DOHH2 (cell line): ENCODE results near the gene PRPF39.
"Not testable (repeated sequence)": the region's sequence is repeated elsewhere in the genome, so short reads cannot be mapped to it uniquely, and the experiment has no call there.

Source experiments
- H3F3A ChIP-seq: fragments of 200-600 bp; sonication (generic), shearing (Covaris generic); 2 replicates; pipeline ENCODE4 v1.6.0; 2016; ENCODE audit warnings: antibody characterized with exemption, mild to moderate bottlenecking; ENCODE audit not compliant: control insufficient read depth, insufficient read depth
- H3K27ac ChIP-seq: fragments of 200-600 bp; sonication (generic); 2 replicates; pipeline ENCODE4 v1.5.1; 2014; ENCODE audit warnings: low read depth, mild to moderate bottlenecking, low read length, moderate library complexity
- H3K27me3 ChIP-seq: fragments of 200-600 bp; sonication (generic); 2 replicates; pipeline ENCODE4 v1.6.1; 2014; ENCODE audit warnings: mild to moderate bottlenecking, low read length, mixed read lengths; ENCODE audit not compliant: control insufficient read depth
- H3K36me3 ChIP-seq: fragments of 200-600 bp; sonication (generic); 2 replicates; pipeline ENCODE4 v1.6.1; 2014; ENCODE audit warnings: mild to moderate bottlenecking, low read length, moderate library complexity, mixed read lengths; ENCODE audit not compliant: control insufficient read depth
- H3K4me1 ChIP-seq: fragments of 200-600 bp; sonication (generic); 2 replicates; pipeline ENCODE4 v1.6.1; 2014; ENCODE audit warnings: mild to moderate bottlenecking, low read length, mixed read lengths; ENCODE audit not compliant: control insufficient read depth
- H3K4me2 ChIP-seq: fragments of 200-600 bp; sonication (generic); 2 replicates; pipeline ENCODE4 v1.6.0; 2014; ENCODE audit warnings: mild to moderate bottlenecking, low read length, moderate library complexity
- H3K4me3 ChIP-seq: fragments of 200-600 bp; sonication (generic); 2 replicates; pipeline ENCODE4 v1.5.1; 2014; ENCODE audit warnings: mild to moderate bottlenecking, low read length, mixed read lengths
- H3K79me2 ChIP-seq: fragments of 200-600 bp; sonication (generic); 2 replicates; pipeline ENCODE4 v1.6.1; 2014; ENCODE audit warnings: mild to moderate bottlenecking, low read length, mixed read lengths; ENCODE audit not compliant: control insufficient read depth
- H3K9me2 ChIP-seq: fragments of 200-600 bp; sonication (generic); replicated peaks from 2 replicates; pipeline ENCODE4 v1.6.1; 2014; ENCODE audit warnings: mild to moderate bottlenecking, low read length, mixed read lengths; ENCODE audit not compliant: control insufficient read depth
- H3K9me3 ChIP-seq: fragments of 200-600 bp; sonication (generic); 2 replicates; pipeline ENCODE4 v1.6.1; 2014; ENCODE audit warnings: antibody characterized with exemption, low read length, mixed read lengths; ENCODE audit not compliant: control insufficient read depth, insufficient read depth
- H4K20me1 ChIP-seq: fragments of 200-600 bp; sonication (generic); 2 replicates; pipeline ENCODE4 v1.6.0; 2014; ENCODE audit warnings: low read depth, mild to moderate bottlenecking, antibody characterized with exemption, low read length, moderate library complexity; ENCODE audit not compliant: control insufficient read depth, insufficient read depth
- EZH2phosphoT487 ChIP-seq: fragments of 200-600 bp; sonication (generic); IDR thresholded peaks from 2 replicates; pipeline ENCODE4 v1.6.1; 2017; ENCODE audit warnings: borderline replicate concordance, mild to moderate bottlenecking, antibody characterized with exemption, low read length, moderate library complexity, mixed read lengths
- TF ChIP-seq, protein P1 (sequence below): fragments of 200-600 bp; sonication (generic); IDR thresholded peaks from one replicate; pipeline ENCODE4 v1.5.1; 2014; ENCODE audit warnings: antibody characterized with exemption, mild to moderate bottlenecking, low read depth, low read length; ENCODE audit not compliant: poor library complexity, severe bottlenecking

PRPF39 gene

DNA sequence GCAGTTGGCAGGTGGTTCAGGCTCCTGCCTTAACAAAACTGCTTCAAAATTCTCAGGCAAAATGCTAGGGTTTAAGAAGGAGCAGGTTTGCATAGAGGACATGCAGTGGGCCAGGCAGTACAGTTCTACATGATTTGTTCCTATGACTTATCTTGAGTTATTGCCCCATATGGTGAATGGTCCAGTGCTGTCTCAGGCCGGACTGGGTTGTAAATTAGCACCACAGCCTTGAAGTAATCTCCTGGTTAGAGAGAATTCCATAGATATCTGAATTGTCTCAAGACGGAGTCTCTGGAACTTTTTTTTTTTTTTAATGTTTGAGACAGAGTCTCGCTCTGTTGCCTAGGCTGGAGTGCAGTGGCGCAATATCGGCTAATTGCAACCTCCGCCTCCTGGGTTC is 11.8 kb upstream of the PRPF39 start:
- TF ChIP-seq, protein P1, sequence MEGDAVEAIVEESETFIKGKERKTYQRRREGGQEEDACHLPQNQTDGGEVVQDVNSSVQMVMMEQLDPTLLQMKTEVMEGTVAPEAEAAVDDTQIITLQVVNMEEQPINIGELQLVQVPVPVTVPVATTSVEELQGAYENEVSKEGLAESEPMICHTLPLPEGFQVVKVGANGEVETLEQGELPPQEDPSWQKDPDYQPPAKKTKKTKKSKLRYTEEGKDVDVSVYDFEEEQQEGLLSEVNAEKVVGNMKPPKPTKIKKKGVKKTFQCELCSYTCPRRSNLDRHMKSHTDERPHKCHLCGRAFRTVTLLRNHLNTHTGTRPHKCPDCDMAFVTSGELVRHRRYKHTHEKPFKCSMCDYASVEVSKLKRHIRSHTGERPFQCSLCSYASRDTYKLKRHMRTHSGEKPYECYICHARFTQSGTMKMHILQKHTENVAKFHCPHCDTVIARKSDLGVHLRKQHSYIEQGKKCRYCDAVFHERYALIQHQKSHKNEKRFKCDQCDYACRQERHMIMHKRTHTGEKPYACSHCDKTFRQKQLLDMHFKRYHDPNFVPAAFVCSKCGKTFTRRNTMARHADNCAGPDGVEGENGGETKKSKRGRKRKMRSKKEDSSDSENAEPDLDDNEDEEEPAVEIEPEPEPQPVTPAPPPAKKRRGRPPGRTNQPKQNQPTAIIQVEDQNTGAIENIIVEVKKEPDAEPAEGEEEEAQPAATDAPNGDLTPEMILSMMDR: no peak
- TF ChIP-seq EZH2phosphoT487: no peak
- H4K20me1 ChIP-seq: no peaks in the 10 kb centered on the region

DNA sequence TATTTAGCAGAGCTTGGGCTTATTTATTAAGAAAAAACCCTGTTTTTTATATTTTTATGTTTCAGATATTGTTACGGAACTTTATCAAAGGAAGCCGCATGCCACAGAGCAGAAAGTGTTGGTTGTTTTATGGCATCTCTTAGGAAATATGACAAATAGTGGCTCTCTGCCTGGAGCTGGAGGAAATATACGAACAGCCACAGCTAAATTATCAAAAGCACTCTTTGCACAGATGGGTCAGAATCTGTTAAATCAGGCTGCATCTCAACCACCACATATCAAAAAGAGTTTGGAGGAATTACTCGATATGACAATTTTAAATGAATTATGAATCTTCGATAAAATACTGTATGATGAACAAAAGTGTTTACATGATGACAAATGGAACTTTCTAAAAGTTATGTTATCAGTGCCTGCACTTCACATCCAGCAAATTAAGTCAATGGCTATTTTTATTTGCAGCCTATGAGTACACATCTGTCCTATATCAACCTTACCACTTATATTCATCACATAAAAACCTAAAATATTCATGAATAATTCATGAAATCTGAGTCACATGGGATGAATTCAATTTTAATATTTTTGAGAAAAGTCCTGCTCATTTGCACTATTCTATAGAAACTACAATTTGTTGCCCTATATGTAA is 10.6 kb upstream of the PRPF39 start:
- Histone ChIP-seq H3K27me3 (no peaks in the 10 kb centered on the region), H3K4me3 (no peak overlapping the region), H4K20me1 (no peaks in the 10 kb centered on the region), H3K9me2 (no peaks in the 10 kb centered on the region), H3K9me3 (no peaks in the 10 kb centered on the region), H3K79me2 (no peaks in the 10 kb centered on the region), H3F3A (no peaks in the 10 kb centered on the region), H3K4me1 (no peaks in the 10 kb centered on the region), H3K4me2 (no peak overlapping the region), H3K27ac (no peak overlapping the region), H3K36me3 (peaks cover 5% of the 10 kb centered on the region; the same call in 1 of the 2 replicates)
- TF ChIP-seq, protein P1: no peak
- TF ChIP-seq EZH2phosphoT487: no peak

More for the DNA sequence above, 11.8 kb upstream of the PRPF39 start:
- H3K79me2 ChIP-seq: no peaks in the 10 kb centered on the region
- H3K27ac ChIP-seq: no peak overlapping the region
- no peak overlapping the region for H3K4me3 ChIP-seq
- H3F3A ChIP-seq: no peaks in the 10 kb centered on the region
- H3K36me3 ChIP-seq: peaks cover 5% of the 10 kb centered on the region; the same call in 1 of the 2 replicates
- no peaks in the 10 kb centered on the region for H3K27me3 ChIP-seq
- no peaks in the 10 kb centered on the region for H3K4me1 ChIP-seq
- H3K9me2 ChIP-seq: no peaks in the 10 kb centered on the region
- no peak overlapping the region for H3K4me2 ChIP-seq
- H3K9me3 ChIP-seq: no peaks in the 10 kb centered on the region

DNA sequence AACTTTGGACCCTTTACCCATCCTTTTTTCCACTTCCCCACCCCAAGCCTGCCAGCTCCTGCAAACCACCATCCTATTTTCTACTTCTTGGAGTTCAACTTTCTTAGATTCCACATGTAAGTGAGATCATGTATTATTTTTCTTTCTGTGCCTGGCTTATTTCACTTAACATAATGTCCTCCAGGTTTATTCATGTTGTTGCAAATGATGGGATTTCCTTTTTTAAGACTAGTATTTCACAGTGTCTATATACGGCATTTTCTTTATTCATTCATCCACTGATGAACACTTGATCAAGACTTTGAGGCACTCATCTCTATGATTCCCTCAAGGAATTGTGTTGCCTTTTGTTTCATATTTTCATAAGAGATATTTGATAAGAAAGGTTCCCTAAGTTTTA is 5.6 kb upstream of the PRPF39 start:
- Histone ChIP-seq H4K20me1 (no peaks in the 10 kb centered on the region), H3K9me3 (no peaks in the 10 kb centered on the region), H3K4me2 (no peak overlapping the region), H3K27ac (no peak overlapping the region), H3K4me1 (peaks cover 3% of the 10 kb centered on the region), H3K27me3 (no peaks in the 10 kb centered on the region), H3K4me3 (no peak overlapping the region), H3K36me3 (peaks cover 4% of the 10 kb centered on the region; the same call in 1 of the 2 replicates), H3K79me2 (no peaks in the 10 kb centered on the region), H3F3A (no peaks in the 10 kb centered on the region), H3K9me2 (no peaks in the 10 kb centered on the region)
- TF ChIP-seq EZH2phosphoT487: no peak
- TF ChIP-seq, protein P1: no peak

DNA sequence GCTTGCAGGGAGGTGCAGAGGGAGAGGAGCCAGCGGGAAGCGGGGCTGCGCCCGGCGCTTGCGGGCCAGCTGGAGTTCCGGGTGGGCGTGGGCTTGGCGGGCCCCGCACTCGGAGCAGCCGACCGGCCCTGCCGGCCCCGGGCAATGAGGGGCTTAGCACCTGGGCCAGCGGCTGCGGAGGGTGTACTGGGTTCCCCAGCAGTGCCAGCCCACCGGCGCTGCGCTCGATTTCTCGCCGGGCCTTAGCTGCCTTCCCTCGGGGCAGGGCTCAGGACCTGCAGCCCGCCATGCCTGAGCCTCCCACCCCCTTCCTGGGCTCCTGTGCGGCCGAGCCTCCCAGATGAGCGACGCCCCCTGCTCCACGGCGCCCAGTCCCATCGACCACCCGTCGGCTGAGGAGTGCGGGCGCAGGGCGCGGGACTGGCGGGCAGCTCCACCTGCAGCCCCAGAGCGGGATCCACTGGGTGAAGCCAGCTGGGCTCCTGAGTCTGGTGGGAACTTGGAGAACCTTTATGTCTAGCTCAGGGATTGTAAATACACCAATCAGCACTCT is 3.4 kb upstream of the PRPF39 start:
- H3F3A ChIP-seq, H3K4me2 ChIP-seq, H4K20me1 ChIP-seq, H3K9me3 ChIP-seq, H3K27ac ChIP-seq, H3K27me3 ChIP-seq, H3K4me3 ChIP-seq, H3K9me2 ChIP-seq: not testable (repeated sequence)
- Histone ChIP-seq H3K36me3 (peaks cover 15% of the 10 kb centered on the region), H3K4me1 (peaks cover 11% of the 10 kb centered on the region), H3K79me2 (peaks cover 16% of the 10 kb centered on the region)

DNA sequence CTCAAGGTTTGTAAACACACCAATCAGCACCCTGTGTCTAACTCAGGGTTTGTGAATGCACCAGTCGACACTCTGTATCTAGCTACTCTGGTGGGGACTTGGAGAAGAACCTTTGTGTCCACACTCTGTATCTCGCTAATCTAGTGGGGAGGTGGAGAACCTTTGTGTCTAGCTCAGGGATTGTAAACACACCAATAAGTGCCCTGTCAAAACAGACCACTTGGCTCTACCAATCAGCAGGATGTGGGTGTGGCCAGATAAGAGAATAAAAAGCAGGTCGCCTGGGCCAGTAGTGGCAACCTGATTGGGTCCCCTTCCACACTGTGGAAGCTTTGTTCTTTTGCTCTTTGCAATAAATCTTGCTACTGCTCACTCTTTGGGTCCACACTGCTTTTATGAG is 2.8 kb upstream of the PRPF39 start:
- not testable (repeated sequence) for H3K9me2 ChIP-seq, H3F3A ChIP-seq, H3K9me3 ChIP-seq, H3K27ac ChIP-seq, H3K4me2 ChIP-seq, H4K20me1 ChIP-seq, H3K27me3 ChIP-seq, H3K4me3 ChIP-seq
- Histone ChIP-seq H3K4me1 (peaks cover 17% of the 10 kb centered on the region), H3K36me3 (peaks cover 20% of the 10 kb centered on the region), H3K79me2 (peaks cover 22% of the 10 kb centered on the region)
